HG03354 (cell line): ENCODE results near the gene CRYBB1.

Source experiments
- ATAC-seq: cut with Tn5 transposase; IDR thresholded peaks from one replicate; pipeline ENCODE4 v1.9.1; 2021; ENCODE audit warnings: mild to moderate bottlenecking; ENCODE audit not compliant: unreplicated experiment, poor library complexity, severe bottlenecking

Gene CRYBB1

GRCh38 chr22:26617271-26618199 is at the start of gene CRYBB1:
Gene CRYBB1 (minus strand): TSS chr22:26618027. CDS start chr22:26616319, 1,708 bp downstream.
- ATAC-seq = no peak

GRCh38 chr22:26667140-26667539 is 49.3 kb upstream of the CRYBB1 start:
- ATAC-seq = no peak

GRCh38 chr22:26665813-26666231 is 48.0 kb upstream of the CRYBB1 start:
- no peak for ATAC-seq

- no peak for ATAC-seq
Measured at GRCh38 chr22:26663374-26663923, 45.6 kb upstream of the CRYBB1 start.

- ATAC-seq = no peak
Measured at GRCh38 chr22:26662160-26662559, 44.3 kb upstream of the CRYBB1 start.

GRCh38 chr22:26660961-26661578 is 43.2 kb upstream of the CRYBB1 start:
- ATAC-seq = no peak

GRCh38 chr22:26660356-26660755 is 42.5 kb upstream of the CRYBB1 start:
- no peak for ATAC-seq

- ATAC-seq = peak; percentile 78
Measured at GRCh38 chr22:26658671-26659478, 41.0 kb upstream of the CRYBB1 start.

- ATAC-seq = no peak
Measured at GRCh38 chr22:26658161-26658560, 40.3 kb upstream of the CRYBB1 start.

- no peak for ATAC-seq
Measured at GRCh38 chr22:26656891-26657851, 39.3 kb upstream of the CRYBB1 start, which contains the start of gene MIAT. Gene MIAT (plus strand): TSS chr22:26657588.

GRCh38 chr22:26651815-26652214 is 34.0 kb upstream of the CRYBB1 start:
- no peak for ATAC-seq

- ATAC-seq = no peak
Measured at GRCh38 chr22:26650722-26651421, 33.0 kb upstream of the CRYBB1 start.

GRCh38 chr22:26648528-26649388 is 30.9 kb upstream of the CRYBB1 start:
- no peak for ATAC-seq

GRCh38 chr22:26648011-26648497 is 30.2 kb upstream of the CRYBB1 start:
- no peak for ATAC-seq

- no peak for ATAC-seq
Measured at GRCh38 chr22:26646158-26646557, 28.3 kb upstream of the CRYBB1 start.

GRCh38 chr22:26643418-26644100 is 25.7 kb upstream of the CRYBB1 start:
- no peak for ATAC-seq
